ENCODE data around the gene SLC2A11. TPM values are rescaled to one million over a fixed set of nuclear protein-coding genes. Genes with fewer than 3 reads are reported as not detected.
"Not testable (repeated sequence)": the region's sequence is repeated elsewhere in the genome, so short reads cannot be mapped to it uniquely, and the experiment has no call there.

Gene SLC2A11
- total RNA-seq, 1 donor: 15.1 TPM

- H3K4me3 ChIP-seq (ENCODE audit: low read depth, low read length): no peak overlapping the region
- no peak for DNase-seq (ENCODE audit: low read depth)
- no peak for TF ChIP-seq CTCF (IDR thresholded peaks at IDR 0.05; ENCODE audit: insufficient read depth, low read depth, low read length)
These were observed 39.0 kb downstream of the SLC2A11 start for GRCh38 chr22:23896523-23897186.

GRCh38 chr22:23897320-23897719, 39.6 kb downstream of the SLC2A11 start:
- no peak for DNase-seq (ENCODE audit: low read depth)
- TF ChIP-seq CTCF (IDR thresholded peaks at IDR 0.05; ENCODE audit: insufficient read depth, low read depth, low read length): no peak
- no peak overlapping the region for H3K4me3 ChIP-seq (ENCODE audit: low read depth, low read length)

- no peak for DNase-seq (ENCODE audit: low read depth)
- no peak overlapping the region for H3K4me3 ChIP-seq (ENCODE audit: low read depth, low read length)
- no peak for TF ChIP-seq CTCF (IDR thresholded peaks at IDR 0.05; ENCODE audit: insufficient read depth, low read depth, low read length)
These were observed 40.6 kb downstream of the SLC2A11 start for GRCh38 chr22:23898006-23898974.

GRCh38 chr22:23899042-23899745, 41.5 kb downstream of the SLC2A11 start:
- no peak for DNase-seq (ENCODE audit: low read depth)
- H3K4me3 ChIP-seq (ENCODE audit: low read depth, low read length): no peak overlapping the region
- no peak for TF ChIP-seq CTCF (IDR thresholded peaks at IDR 0.05; ENCODE audit: insufficient read depth, low read depth, low read length)

- DNase-seq (ENCODE audit: low read depth); H3K4me3 ChIP-seq (ENCODE audit: low read depth, low read length): not testable (repeated sequence)
These were observed 42.6 kb downstream of the SLC2A11 start for GRCh38 chr22:23900227-23900626.

GRCh38 chr22:23901600-23901999, 43.9 kb downstream of the SLC2A11 start:
- no peak for DNase-seq (ENCODE audit: low read depth)
- TF ChIP-seq CTCF (IDR thresholded peaks at IDR 0.05; ENCODE audit: insufficient read depth, low read depth, low read length): no peak
- no peak overlapping the region for H3K4me3 ChIP-seq (ENCODE audit: low read depth, low read length)
